Astrocyte of the spinal cord (primary cell): ENCODE measurements around the gene CHMP6.

Source experiments
- DNase-seq: peaks from one replicate; pipeline ENCODE4 v3.0.0; 2011; ENCODE audit warnings: low read depth, low spot score
- H3K4me3 ChIP-seq: 2 replicates; pipeline ENCODE4 v1.5.1; 2011; ENCODE audit warnings: low read depth, mild to moderate bottlenecking, low read length, moderate library complexity
- CTCF ChIP-seq: IDR thresholded peaks from 2 replicates; pipeline ENCODE4 v1.5.1; 2012; ENCODE audit warnings: low read depth, mild to moderate bottlenecking, low read length, inconsistent platforms
- in situ Hi-C: cut with HindIII; loops from 2 replicates; pipeline ENCODE4 v1.10.0; 2017; ENCODE audit warnings: low sequenced_read_pairs

CHMP6 gene

DNA sequence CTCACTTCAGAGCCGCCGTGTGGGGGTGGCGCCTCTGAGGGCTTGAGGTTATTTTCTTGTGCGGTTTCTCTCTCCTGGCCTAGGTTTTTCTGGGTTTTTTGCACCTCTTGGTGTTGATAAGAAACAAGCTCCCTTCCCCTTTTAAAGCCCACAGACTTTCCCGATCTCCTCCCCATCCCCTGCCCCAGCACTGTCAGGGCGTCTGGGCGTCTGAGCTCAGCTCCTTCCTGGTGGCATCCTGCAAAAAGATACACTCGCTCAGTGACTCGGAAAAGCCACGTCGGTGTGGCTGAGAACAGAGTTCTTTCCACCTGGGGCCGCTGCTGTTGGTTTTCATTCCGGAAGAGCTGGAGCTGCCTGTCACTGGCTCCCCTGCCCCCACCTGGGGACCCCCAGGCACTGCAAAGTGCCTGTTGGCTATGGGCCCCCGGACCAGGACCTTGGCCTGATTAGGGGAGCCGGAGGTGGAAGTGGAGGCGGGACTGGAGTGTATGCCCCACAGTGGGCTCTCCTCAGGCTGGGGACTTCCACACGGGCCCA lies 57.8 kb downstream of the CHMP6 start:
- TF ChIP-seq CTCF, result no peak
- no peak overlapping the region for H3K4me3 ChIP-seq
- no peak for DNase-seq
- in situ Hi-C loops, result no loop called here
